NAMALWA (cell line): ENCODE results near the gene DGCR2.
A peak's percentile ranks its signal among the peaks of the same experiment; 100 is the strongest.
"Not testable (repeated sequence)": the region's sequence is repeated elsewhere in the genome, so short reads cannot be mapped to it uniquely, and the experiment has no call there.

Source experiments
- DNase-seq: peaks from one replicate; pipeline ENCODE4 v3.0.0-alpha.2; 2015; ENCODE audit warnings: low spot score

DGCR2 gene, protein sequence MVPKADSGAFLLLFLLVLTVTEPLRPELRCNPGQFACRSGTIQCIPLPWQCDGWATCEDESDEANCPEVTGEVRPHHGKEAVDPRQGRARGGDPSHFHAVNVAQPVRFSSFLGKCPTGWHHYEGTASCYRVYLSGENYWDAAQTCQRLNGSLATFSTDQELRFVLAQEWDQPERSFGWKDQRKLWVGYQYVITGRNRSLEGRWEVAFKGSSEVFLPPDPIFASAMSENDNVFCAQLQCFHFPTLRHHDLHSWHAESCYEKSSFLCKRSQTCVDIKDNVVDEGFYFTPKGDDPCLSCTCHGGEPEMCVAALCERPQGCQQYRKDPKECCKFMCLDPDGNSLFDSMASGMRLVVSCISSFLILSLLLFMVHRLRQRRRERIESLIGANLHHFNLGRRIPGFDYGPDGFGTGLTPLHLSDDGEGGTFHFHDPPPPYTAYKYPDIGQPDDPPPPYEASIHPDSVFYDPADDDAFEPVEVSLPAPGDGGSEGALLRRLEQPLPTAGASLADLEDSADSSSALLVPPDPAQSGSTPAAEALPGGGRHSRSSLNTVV

DNA sequence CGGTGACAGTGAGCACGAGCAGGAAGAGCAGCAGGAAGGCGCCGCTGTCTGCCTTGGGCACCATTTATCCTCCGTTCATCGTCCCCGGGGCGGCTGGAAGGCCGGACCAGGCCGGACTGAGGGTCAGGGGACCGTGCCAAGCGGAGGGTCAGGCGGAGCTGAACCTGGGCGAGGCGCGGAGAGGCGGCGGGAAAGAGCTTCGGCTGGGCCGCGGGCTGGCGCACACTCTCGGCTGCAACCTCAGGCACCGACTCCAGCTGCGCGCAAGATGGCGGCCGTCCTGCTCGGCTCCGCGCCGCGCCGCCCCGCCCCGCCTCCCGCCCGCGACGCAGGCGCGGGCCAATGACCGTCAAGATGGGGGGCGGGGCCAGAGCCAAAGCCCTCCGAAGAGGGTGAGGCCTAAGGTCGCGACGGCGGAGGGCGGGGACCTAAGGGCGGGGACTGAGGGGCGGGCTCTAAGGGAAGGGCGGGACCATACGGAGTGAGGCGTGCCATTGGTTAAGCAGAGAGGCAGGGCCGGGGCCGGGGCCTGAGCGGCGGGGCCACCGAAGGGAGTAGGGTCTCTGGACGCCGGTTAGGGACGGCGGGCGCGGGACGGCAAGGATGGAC lies at the start of gene DGCR2:
Gene DGCR2 (minus strand): TSS at position 270 of the 609 bp plus-strand sequence. CDS start 206 bp downstream, at position 64.
- DNase-seq = peak; percentile 97

DNA sequence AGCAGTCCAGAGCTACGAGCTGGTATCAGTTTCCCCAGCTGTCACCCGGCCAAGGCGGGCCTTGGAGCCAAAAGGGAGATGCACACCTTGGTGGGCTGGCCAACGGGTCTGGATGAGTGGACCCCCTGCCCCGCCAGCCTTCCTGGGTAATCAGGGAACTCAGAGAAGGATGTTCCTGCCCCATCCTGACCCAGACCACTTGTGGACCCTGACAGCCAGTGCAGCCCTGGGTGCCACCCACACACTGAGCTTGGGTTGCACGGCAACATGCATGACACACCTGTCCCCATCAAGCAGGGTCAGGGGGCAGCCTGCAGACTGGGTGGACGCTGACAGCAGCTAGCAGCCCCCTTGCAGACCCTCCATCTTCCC lies 47.7 kb upstream of the DGCR2 start:
- no peak for DNase-seq

DNA sequence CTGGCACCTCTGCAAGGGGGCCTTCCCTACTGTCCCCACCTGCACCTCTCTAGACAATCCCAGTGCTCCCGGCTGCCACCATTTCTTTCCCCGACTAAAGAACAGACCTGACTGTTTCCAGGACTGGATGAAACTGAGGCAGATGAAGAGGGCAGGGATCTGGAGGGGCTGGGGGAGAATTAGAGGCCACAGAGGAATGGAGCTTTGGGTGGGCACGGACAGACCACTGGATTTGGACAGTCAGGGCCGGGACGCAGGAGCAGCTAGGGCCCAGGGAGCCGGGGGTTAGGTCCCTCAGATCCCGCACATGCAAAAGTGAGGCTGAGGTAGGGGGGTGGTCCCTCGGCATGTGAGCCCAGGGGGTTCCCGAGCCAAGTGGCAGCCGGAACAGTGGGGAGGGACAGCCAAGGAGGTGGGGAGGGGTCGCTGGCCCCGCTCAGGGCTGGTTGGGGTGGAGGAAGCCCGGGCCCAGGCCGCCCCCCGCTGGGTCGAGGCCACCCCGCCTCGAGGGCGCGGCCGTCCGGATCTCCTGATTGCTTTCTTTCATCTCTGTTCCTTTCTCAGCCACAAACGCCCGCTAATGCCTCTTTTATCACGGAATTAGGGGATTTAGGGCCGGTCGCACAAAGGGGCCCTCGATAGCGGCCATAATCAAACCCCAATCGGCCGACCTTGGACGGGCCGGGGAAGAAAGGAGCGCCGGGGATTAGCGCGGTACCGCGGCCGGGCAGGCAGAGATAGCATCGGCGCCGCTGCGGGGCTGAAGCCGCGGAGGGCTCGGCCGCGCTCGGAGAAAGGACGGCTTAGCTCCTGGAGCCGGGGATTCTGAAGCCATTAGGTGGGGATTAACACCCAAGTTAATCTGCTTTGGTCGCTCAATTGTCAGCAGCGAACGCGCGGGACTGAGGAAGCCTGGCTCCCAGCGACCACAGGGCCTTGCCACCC lies 47.1 kb upstream of the DGCR2 start:
- DNase-seq = no peak

DNA sequence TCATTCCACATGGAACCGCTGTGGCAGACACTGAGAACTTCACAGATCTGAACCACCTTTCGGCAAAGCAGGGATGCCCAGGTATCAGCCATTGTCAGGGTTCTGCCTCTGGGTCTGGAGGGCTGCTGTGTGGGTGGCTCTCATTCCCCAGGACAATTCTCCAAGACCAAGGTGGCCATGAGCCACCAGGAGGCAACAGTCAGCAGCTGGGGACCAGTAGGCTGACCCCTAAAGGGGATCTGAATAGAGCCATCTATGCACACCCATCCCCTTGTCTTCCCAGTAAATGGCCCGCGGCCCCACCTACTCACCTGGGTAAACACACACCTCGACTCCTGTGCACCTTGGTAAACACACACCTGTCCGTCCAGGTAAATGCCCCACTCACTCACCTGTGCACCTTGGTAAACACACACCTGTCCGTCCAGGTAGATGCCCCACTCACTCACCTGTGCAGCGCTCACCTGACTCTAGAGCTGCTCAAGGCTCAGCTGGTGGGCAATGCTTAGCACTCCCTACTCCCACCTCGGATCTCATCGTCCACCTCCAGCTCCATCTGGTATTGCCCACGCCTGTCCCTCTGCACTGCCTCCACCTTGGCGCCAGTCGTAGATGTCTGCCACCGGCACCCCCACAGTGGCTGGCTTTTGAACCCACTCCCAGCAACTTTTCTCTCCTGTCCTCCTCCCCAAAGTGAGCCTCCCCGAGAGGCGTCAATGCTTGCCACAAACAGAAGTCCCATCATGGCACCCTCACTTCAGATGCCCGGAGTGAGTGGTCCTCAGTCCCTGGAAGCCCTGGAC lies 46.1 kb upstream of the DGCR2 start:
- no peak for DNase-seq

DNA sequence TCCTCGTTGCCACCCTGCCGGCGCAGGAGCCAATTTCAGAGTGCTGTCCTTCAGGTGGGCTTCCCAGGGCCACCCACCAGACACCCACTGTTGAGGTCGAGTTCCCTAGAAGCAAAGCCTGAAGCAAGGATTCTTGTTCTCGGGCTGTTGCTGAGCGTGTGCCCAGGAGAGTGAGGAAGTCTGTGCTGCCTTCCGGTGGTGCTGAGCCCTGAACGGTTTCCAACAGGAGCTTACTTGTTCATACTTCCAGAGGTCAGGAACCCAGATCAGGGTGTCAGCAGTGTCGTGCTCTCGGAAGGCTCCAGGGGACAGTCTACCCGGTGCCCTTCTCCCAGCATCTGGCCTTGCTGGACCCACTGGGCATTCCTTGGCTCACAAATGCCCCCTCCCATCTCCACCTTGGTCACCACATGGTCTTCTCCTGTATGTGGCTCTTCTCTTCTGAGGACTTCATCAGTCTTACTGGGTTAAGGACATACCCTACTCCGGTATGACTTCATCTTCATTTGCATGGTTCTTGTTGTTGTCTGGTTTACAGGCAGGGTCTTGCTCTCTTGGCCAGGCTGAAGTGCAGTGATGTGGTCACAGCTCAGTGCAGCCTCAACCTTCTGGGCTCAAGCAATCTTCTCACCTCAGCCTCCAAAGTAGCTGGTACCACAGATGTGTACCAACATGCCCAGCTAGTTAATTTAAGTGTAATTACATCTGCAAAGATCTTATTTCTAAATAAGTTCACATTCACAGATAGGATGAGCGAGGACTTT lies 45.1 kb upstream of the DGCR2 start:
- DNase-seq = no peak

DNA sequence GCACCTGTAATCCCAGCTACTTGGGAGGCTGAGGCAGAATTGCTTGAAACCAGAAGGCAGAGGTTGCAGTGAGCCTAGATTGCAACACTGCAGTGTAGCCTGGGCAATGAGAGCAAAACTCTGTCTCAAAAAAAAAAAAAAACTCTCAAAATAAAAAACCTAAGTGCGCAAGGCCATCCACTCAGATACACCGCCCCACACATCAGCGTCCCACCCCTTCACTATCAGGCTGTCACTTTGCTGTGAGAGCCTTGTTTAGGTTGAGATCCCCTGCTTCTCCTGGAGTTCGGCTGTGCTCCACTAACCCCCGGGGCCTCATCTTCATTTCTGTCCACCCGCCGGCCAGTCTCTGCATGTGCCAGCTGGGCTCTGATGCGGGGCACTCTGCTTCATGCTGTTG lies 44.2 kb upstream of the DGCR2 start:
- DNase-seq = no peak

DNA sequence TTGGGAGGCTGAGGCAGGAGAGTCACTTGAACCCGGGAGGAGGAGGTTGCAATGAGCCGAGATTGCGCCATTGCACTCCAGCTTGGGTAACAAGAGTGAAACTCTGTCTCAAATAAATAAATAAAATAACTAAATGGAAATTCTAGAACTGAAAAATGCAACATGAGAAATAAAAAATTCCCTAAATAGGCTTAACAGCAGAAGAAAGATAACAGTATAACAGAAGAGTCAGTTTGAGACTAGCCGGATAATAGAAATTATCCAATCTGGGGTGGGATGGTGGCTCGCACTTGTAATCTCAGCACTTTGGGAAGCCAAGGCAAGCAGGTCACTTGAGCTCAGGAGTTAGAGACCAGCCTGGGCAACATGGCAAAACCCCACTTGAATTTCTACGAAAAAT lies 42.2 kb upstream of the DGCR2 start:
- no peak for DNase-seq

DNA sequence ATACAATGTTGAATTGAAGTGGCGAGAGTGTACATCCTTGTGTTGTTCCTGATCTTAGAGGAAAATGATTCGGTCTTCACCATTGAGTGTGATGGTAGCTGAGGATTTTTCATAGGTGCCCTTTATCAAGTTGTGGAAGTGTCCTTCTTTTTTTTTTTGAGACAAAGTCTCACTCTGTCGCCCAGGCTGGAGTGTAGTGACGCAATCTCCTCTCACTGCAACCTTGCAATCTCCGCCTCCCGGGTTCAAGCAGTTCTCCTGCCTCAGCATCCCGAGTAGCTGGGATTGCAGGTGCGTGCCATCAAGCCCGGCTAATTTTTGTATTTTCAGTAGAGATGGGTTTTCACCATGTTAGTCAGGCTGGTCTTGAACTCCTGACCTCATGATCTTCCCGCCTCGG lies 36.4 kb upstream of the DGCR2 start:
- DNase-seq = not testable (repeated sequence)

DNA sequence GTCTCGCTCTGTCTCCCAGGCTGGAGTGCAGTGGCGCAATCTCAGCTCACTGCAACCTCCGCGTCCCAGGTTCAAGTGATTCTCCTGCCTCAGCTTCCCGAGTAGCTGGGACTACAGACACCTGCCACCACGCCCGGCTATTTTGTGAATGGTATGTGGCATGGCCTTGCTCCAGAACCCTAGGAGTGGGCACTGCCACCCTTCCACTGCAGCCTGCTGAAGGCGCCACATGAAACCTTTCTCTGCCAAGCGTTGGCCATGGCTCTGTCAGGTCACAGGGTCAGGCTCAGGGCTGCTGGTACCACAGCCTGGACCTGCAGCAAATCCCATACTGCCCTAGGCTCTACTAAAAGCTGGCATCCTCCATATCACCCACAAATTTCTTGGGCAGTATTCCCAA lies 33.9 kb upstream of the DGCR2 start:
- DNase-seq = not testable (repeated sequence)

DNA sequence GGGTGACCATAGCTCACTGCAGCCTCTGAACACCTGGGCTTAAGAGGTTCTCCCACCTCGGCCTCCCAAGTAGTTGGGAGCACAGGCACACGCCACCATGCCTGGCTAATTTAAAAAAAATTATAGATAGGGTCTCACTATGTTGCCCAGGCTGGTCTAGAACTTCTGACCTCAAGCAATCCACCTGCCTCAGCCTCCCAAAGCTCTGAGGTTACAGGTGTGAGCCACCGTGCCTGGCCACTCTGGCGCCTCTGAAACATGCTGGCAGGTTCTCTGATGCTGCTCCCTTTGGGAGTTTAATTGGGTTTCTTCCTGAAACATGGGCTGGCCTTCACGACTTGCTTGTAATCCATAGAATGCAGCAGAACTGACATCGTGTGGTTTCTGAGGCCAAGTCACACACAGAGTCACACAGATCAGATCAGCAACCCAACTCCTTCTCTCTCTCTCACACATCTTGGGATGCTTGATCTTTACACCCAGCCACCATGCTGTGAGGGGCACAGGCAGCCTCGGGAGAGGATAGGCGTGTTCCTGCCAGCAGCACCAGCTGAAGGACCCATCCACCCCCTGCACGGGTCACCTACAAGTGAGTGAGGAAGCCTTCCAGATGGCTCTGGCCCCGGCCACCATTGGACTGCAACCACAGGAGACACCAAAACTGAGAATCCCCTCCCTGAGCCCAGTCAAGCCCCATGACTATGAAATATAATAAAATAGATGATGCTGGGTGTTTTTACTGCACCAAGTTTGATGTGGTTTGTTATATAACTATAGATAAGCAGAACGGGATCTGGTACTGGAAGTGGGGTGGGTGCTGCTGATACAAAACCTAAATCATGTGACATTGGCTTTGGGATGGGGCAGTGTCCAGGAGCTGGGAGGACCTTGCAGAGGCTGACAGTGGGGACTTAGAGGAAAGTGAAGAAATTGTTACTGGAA lies 31.0 kb upstream of the DGCR2 start:
- DNase-seq = no peak

DNA sequence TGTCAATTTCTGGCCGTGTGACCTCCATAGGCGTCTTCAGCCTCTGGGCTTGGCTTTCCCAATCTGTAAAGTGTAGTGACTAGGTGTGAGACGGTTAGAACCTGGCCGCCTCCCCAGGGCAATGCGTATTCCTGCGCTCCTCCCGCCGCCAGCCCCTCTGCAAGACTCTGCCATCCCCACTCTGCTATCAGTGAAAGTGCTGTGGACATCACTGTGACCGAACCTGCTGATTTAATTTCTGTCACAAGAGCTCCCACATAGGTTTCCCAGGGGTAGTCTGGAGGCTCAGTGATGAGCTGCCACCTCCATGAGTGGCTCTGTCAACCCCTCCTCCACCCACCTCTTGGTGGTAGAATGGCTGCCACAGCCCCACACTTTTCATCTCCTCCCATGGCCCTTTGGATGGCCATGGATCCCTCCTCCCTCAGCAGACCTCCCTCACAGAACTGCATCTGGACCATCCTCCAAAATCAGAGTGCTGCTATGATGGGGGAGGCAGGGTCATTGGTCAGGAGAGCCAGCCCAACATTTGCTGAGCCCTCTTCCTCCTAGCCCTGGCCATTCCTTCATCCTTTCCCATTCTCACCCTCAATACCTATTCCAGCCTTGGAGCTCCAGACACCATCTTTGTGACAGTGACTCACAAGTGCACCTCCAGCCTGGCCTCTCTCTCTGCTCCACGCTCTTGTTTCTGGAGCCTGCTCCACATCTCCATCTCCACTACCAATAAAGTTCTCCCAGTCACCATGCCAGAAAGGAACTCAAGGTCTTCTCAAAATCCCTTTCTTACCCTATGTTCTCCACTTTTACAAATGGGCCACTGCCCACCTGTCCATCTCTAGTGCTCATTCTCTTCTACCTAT lies 29.3 kb upstream of the DGCR2 start:
- no peak for DNase-seq

DNA sequence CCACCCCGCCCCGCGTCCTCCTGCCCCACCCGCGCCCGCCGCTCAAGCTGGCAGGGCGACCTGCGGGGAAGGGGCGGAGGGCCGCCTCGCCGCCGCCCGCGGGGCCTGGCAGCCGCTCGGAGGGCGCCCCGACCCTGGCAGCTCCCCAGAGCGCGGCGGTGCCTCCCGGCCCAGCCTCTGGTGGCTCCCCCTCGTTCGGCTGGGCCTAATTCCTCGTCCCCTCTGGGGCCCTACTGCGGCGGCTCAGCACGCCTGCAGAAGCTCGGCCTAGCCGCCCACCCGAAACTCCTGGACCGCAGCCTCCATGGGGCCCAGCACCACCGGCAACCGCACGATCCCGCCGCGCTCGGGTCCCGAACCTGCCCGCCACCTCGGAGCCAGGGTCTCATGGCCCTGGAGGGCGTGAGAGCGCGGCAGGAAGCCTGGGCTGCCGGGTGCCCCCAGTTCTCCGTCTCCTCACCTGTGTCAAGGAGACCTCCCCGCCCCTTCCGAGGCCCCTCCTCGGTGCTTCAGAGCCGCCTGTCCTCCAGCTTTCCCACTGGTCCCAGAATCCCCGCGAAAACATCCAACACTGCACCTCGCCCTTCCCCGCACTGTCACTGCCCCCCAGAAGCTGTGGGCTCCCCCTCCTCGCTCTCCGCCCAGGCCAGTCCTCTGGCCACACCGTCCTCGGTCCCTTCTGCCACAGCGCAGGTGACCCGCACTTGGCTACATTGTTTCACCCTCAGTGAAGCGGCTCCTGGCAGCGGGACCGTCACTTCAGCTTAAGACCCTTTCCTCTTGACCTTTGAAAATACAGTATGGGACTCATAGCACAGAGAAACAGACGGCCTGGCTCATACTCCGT lies 28.5 kb upstream of the DGCR2 start:
- DNase-seq = no peak

DNA sequence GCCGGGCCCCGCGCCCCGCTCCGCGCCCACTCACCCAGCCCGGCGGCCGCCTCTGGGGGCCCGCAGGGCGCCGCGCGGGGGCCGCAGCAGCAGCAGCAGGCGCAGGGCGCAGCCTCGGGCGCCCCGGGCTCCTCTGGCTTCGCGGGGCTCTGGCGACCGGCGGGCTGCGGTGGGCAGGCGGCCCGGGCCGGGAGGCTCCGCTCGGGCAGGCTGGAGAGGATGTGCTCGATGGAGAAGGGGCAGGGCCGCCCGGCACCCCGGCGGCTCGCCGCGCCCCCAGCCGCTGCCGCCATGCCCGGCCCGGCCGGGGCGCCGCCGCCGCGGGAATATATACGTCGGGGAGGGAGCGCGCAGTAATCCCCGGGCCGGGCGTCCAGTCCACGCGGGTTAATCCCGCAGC lies 27.8 kb upstream of the DGCR2 start, which contains the start of gene GSC2:
Gene GSC2 (minus strand): TSS at position 302 of the 400 bp plus-strand sequence. CDS start 9 bp downstream, at position 293.
- no peak for DNase-seq

DNA sequence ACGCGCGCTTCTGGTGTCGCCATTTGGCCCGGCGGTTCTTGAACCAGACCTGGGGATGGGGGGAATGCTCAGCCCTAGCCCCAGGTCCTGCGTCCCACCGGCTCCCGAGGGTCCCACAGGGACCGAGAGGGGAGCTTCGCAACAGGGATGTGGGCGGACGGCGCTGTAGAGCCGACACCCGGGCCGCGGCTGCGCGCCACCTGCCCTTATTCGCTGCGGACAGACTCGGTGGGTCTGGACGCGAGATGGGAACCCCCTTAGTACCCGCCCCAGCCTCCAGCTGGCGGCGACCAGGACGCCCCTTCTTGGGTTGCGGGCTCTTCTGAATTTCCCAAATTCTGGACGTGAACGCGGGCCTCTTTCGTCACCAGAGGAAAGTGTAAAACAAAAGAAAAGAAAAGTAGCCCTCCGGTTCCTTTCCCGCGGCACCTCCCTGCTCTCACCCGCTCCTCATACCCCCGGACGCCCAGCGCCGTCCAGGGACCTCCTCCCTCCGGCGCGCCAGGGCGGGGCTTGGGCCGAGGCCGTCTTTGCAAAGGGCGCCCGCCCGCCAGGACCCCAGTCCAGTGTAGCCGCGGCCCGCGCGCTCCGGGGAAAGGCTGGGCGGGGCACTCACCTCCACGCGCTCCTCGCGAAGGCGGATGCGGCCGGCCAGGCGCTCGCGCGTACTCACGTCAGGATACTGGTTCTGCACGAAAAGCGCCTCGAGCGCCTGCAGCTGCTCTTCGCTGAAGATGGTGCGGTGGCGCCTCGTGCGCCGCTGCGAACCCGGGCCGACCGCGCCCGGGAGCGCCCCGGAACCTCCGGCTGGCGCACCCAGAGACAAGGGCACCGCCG lies 27.1 kb upstream of the DGCR2 start:
- no peak for DNase-seq

DNA sequence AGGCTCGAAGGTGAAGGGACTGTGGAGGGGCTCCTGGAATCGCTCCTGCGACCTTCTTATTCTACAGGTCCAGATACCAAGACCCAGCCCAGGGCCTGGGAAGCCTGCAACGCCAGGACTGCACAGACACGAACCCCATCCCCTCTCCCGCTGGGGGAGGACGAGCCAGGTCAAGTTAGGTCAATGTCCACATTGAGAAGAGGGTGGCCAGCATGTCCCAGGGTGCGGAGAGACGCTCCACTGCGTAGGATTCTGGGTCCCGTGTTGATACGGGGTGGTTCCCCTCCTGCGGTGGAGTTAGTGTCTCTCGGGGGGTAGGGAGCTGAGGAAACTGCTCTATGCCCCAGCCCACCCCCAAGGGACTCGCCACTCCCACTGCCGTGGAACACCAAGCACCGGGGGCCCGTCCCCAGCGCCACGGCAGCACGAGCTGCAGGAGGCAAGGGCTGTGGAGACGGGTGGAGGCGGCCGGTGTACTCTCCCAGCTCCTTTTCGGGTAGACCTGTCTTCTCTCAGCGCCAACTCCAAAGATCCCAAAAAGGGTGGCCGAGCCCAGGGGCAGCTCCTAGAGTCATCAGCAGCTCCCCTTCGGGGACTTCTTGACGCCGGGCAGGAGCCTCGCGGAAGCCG lies 26.3 kb upstream of the DGCR2 start:
- no peak for DNase-seq

DNA sequence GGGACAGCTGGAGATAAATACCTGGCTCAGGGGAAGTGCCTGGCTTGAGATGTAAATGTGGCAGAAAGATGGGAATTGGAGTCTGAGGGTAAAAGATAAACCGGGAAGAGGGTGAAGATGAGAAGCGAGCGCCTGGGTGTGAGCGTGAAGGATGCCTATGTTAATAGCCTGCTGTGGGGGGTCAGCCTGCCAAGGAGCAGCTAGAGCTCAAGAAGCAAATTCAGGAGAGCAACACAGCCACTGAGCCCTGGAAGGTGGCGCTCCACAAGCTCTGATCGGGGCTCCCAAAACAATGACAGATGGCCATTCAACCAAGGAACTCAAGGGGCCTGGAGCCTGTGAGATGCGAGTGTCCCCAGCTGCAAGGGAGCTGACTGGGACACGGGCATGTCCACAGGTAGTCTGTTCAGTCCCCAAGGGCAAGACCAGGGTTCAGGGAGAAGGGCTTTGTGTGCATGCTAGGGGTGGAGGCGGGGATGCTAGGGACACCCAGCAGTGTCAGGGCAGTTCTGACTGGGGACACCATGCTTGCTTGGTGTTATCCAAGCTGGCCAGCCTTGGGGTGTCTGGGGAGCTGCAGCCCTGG lies 25.1 kb upstream of the DGCR2 start:
- DNase-seq = no peak
